ENCODE data around the gene PACS1. TPM values are rescaled to one million over a fixed set of nuclear protein-coding genes. Genes with fewer than 3 reads are reported as not detected.

The PACS1 gene
- polyA plus RNA-seq, 1 of the 3 experiments (the other 2 are of a cell fraction), result 37.3 TPM

DNA sequence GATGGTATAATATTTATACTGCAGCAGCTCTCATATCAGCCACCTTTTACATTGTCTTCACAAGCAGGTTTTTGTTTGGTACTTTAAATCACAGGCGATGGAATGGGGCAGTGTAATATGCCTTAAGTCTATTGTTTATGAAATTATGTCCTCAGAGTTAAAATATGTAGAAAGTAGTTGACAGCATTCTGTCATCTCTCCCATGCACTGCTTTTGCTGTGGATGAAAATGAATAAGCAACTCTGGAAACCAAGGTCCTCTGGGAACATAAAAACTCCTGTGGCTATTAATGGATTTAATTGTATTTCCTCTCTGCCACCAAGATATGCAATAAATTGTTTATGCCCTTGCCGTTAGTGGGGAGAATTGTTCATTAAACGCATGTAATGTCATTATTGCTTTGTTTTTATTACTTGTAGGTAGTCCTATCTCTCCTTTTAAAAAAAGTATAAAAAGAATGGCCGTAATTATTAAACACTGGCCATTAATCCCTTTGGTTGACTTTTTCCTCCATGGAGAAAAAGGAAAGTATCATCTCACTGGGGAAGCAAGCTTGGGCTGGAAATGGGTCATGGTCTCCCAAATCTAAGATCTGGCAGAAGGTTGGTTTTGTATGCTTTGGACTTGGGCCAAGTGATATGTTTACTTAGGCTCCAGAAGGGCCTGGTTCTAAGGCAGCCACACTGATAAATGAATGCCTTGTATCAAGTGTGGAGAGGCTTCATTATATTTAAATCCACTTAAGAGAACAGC lies 13.1 kb downstream of the PACS1 start:
- H3K79me2 ChIP-seq (ENCODE audit: insufficient read depth), result peaks cover 100% of the 10 kb centered on the region
- WGBS (ENCODE audit: low lambda C conversion rate), result 25% methylated on average over 4 of the region's 4 CpGs
- peaks cover 0 to 4% of the 10 kb centered on the region in 2 experiments for H3K36me3 ChIP-seq (replicated peaks in 1 of 2; ENCODE audit: control insufficient read depth in 1 of 2, insufficient read depth in 2 of 2, low read length in 1 of 2)
- TF ChIP-seq NFIC (IDR thresholded peaks at IDR 0.05; ENCODE audit: borderline replicate concordance), result peak; percentile 80
- no peak for TF ChIP-seq TAF1 (IDR thresholded peaks at IDR 0.05; ENCODE audit: borderline replicate concordance, low read depth, low read length)
- TF ChIP-seq, protein P1, sequence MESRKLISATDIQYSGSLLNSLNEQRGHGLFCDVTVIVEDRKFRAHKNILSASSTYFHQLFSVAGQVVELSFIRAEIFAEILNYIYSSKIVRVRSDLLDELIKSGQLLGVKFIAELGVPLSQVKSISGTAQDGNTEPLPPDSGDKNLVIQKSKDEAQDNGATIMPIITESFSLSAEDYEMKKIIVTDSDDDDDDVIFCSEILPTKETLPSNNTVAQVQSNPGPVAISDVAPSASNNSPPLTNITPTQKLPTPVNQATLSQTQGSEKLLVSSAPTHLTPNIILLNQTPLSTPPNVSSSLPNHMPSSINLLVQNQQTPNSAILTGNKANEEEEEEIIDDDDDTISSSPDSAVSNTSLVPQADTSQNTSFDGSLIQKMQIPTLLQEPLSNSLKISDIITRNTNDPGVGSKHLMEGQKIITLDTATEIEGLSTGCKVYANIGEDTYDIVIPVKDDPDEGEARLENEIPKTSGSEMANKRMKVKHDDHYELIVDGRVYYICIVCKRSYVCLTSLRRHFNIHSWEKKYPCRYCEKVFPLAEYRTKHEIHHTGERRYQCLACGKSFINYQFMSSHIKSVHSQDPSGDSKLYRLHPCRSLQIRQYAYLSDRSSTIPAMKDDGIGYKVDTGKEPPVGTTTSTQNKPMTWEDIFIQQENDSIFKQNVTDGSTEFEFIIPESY (IDR thresholded peaks at IDR 0.05; ENCODE audit: borderline replicate concordance, low read depth), result no peak
- TF ChIP-seq, protein P2, sequence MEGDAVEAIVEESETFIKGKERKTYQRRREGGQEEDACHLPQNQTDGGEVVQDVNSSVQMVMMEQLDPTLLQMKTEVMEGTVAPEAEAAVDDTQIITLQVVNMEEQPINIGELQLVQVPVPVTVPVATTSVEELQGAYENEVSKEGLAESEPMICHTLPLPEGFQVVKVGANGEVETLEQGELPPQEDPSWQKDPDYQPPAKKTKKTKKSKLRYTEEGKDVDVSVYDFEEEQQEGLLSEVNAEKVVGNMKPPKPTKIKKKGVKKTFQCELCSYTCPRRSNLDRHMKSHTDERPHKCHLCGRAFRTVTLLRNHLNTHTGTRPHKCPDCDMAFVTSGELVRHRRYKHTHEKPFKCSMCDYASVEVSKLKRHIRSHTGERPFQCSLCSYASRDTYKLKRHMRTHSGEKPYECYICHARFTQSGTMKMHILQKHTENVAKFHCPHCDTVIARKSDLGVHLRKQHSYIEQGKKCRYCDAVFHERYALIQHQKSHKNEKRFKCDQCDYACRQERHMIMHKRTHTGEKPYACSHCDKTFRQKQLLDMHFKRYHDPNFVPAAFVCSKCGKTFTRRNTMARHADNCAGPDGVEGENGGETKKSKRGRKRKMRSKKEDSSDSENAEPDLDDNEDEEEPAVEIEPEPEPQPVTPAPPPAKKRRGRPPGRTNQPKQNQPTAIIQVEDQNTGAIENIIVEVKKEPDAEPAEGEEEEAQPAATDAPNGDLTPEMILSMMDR (IDR thresholded peaks at IDR 0.05), result no peak
- no peak for TF ChIP-seq MEF2A (IDR thresholded peaks at IDR 0.05; ENCODE audit: borderline replicate concordance, low read depth)
- TF ChIP-seq GABPA (IDR thresholded peaks at IDR 0.05; ENCODE audit: low read depth), result no peak
- no peak for TF ChIP-seq MAX (IDR thresholded peaks at IDR 0.05; ENCODE audit: low read depth)
- TF ChIP-seq, protein P3, sequence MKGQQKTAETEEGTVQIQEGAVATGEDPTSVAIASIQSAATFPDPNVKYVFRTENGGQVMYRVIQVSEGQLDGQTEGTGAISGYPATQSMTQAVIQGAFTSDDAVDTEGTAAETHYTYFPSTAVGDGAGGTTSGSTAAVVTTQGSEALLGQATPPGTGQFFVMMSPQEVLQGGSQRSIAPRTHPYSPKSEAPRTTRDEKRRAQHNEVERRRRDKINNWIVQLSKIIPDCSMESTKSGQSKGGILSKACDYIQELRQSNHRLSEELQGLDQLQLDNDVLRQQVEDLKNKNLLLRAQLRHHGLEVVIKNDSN (IDR thresholded peaks at IDR 0.05; ENCODE audit: borderline replicate concordance, low read depth), result no peak
- peak; percentile 34; the same call in 1 of the 2 replicates for TF ChIP-seq PBX3 (IDR thresholded peaks at IDR 0.05)
- peak; percentile 76 for TF ChIP-seq RCOR1 (IDR thresholded peaks at IDR 0.05; ENCODE audit: low read length)
- peak; percentile 64 for TF ChIP-seq GATA2 (CRISPR knock-in tag; IDR thresholded peaks at IDR 0.05)
- peak in 1 of 2 experiments; percentile 58; a peak in 1 of 4 replicates for TF ChIP-seq EP300 (IDR thresholded peaks at IDR 0.05; ENCODE audit: borderline replicate concordance in 1 of 2, low read depth in 1 of 2, low read length in 1 of 2)
- no peak for TF ChIP-seq TEAD4 (IDR thresholded peaks at IDR 0.05; ENCODE audit: borderline replicate concordance, insufficient read depth)
- TF ChIP-seq TCF12 (IDR thresholded peaks at IDR 0.05), result peak; percentile 53
- H3K4me1 ChIP-seq (ENCODE audit: control insufficient read depth in 1 of 2, insufficient read depth in 2 of 2, low read depth in 1 of 2, low read length in 1 of 2), result peaks cover 47 to 51% of the 10 kb centered on the region in 2 experiments
- H2AFZ ChIP-seq (ENCODE audit: low read depth), result no peak overlapping the region
- peak overlapping the region; percentile 46; the same call in 1 of the 2 replicates for H3K4me2 ChIP-seq
- no peaks in the 10 kb centered on the region for H3K9me2 ChIP-seq
- H3K27me3 ChIP-seq (ENCODE audit: insufficient read depth), result no peaks in the 10 kb centered on the region
- peaks cover 55% of the 10 kb centered on the region for H4K20me1 ChIP-seq (ENCODE audit: insufficient read depth)
- ChIA-PET POLR2A (no interaction called here), CTCF (interaction anchor here (1.0 to 8.2 kb wide), 3 partner anchors 13 to 43 kb away, joined by 3 to 71 read pairs (median 4); partner anchors contain the start of gene PACS1)
- H3K9me3 ChIP-seq, result no peaks in the 10 kb centered on the region
- peak overlapping the region; percentile 80 to 94 for H3K27ac ChIP-seq (ENCODE audit: low read depth in 2 of 2, low read length in 1 of 2)
- peak; percentile 78 for DNase-seq
- no peak overlapping the region; the same call in 1 of the 2 replicates for H3K9ac ChIP-seq
- H3K4me3 ChIP-seq (ENCODE audit: low read depth in 2 of 2, low read length in 1 of 2), result peak overlapping the region in 1 of 2 experiments; percentile 18; a peak in 1 of 4 replicates
- H3F3A ChIP-seq (replicated peaks; ENCODE audit: insufficient read depth), result peaks cover 24% of the 10 kb centered on the region

Data from SK-N-SH (cell line).